ENCODE measurements around the gene IRS2. TPM values are rescaled to one million over a fixed set of nuclear protein-coding genes. Genes with fewer than 3 reads are reported as not detected.

The IRS2 gene
- total RNA-seq, 1 experiment from 2014 or later: 0.40 TPM

- DNase-seq (ENCODE audit: low read depth): no peak
Observed at GRCh38 chr13:109755997-109756396, 30.4 kb downstream of the IRS2 start.

- no peak for DNase-seq (ENCODE audit: low read depth)
Observed at GRCh38 chr13:109755551-109755950, 30.8 kb downstream of the IRS2 start.

GRCh38 chr13:109751477-109751876 lies 34.9 kb downstream of the IRS2 start:
- DNase-seq (ENCODE audit: low read depth): no peak

GRCh38 chr13:109750221-109750775 lies 36.1 kb downstream of the IRS2 start:
- no peak for DNase-seq (ENCODE audit: low read depth)

- DNase-seq (ENCODE audit: low read depth): no peak
Observed at GRCh38 chr13:109749365-109749764, 37.0 kb downstream of the IRS2 start.

- DNase-seq (ENCODE audit: low read depth): no peak
Observed at GRCh38 chr13:109748677-109749076, 37.7 kb downstream of the IRS2 start.

GRCh38 chr13:109747524-109747923 lies 38.9 kb downstream of the IRS2 start:
- DNase-seq (ENCODE audit: low read depth): no peak

GRCh38 chr13:109746364-109746763 lies 40.0 kb downstream of the IRS2 start:
- no peak for DNase-seq (ENCODE audit: low read depth)

GRCh38 chr13:109745702-109746101 lies 40.7 kb downstream of the IRS2 start:
- no peak for DNase-seq (ENCODE audit: low read depth)

- no peak for DNase-seq (ENCODE audit: low read depth)
Observed at GRCh38 chr13:109745060-109745459, 41.3 kb downstream of the IRS2 start.

GRCh38 chr13:109744512-109745051 lies 41.8 kb downstream of the IRS2 start:
- no peak for DNase-seq (ENCODE audit: low read depth)

- peak; percentile 66 for DNase-seq (ENCODE audit: low read depth)
Observed at GRCh38 chr13:109743706-109744453, 42.5 kb downstream of the IRS2 start.

GRCh38 chr13:109741966-109742365 lies 44.4 kb downstream of the IRS2 start:
- no peak for DNase-seq (ENCODE audit: low read depth)

GRCh38 chr13:109740721-109741120 lies 45.7 kb downstream of the IRS2 start:
- no peak for DNase-seq (ENCODE audit: low read depth)

GRCh38 chr13:109740121-109740520 lies 46.3 kb downstream of the IRS2 start:
- DNase-seq (ENCODE audit: low read depth): no peak

GRCh38 chr13:109738298-109738746 lies 48.1 kb downstream of the IRS2 start:
- no peak for DNase-seq (ENCODE audit: low read depth)

GRCh38 chr13:109737606-109738005 lies 48.8 kb downstream of the IRS2 start:
- DNase-seq (ENCODE audit: low read depth): peak; percentile 21

- DNase-seq (ENCODE audit: low read depth): no peak
Observed at GRCh38 chr13:109737046-109737573, 49.3 kb downstream of the IRS2 start.

- no peak for DNase-seq (ENCODE audit: low read depth)
Observed at GRCh38 chr13:109735436-109735966, 50.9 kb downstream of the IRS2 start.

- DNase-seq (ENCODE audit: low read depth): no peak
Observed at GRCh38 chr13:109734002-109734785, 52.2 kb downstream of the IRS2 start.

GRCh38 chr13:109733550-109733949 lies 52.8 kb downstream of the IRS2 start:
- DNase-seq (ENCODE audit: low read depth): no peak

Data from Daoy (cell line).